Astrocyte of the cerebellum (primary cell): ENCODE measurements around the gene MLLT11.

ENCODE experiments used
- DNase-seq: peaks from one replicate; pipeline ENCODE4 v3.0.0-alpha.2; 2011; ENCODE audit warnings: low read depth
- H3K4me3 ChIP-seq: 2 replicates; pipeline ENCODE4 v1.5.1; 2011; ENCODE audit warnings: mild to moderate bottlenecking, low read depth, low read length, moderate library complexity
- in situ Hi-C: cut with HindIII; loops from 2 replicates; pipeline ENCODE4 v1.10.0; 2017; ENCODE audit warnings: low sequenced_read_pairs
- TF ChIP-seq, protein P1 (sequence below): IDR thresholded peaks from 2 replicates; pipeline ENCODE4 v1.5.1; 2012; ENCODE audit warnings: low read length, low read depth, moderate library complexity, mild to moderate bottlenecking; ENCODE audit errors: missing control alignments

The MLLT11 gene, protein sequence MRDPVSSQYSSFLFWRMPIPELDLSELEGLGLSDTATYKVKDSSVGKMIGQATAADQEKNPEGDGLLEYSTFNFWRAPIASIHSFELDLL

DNA sequence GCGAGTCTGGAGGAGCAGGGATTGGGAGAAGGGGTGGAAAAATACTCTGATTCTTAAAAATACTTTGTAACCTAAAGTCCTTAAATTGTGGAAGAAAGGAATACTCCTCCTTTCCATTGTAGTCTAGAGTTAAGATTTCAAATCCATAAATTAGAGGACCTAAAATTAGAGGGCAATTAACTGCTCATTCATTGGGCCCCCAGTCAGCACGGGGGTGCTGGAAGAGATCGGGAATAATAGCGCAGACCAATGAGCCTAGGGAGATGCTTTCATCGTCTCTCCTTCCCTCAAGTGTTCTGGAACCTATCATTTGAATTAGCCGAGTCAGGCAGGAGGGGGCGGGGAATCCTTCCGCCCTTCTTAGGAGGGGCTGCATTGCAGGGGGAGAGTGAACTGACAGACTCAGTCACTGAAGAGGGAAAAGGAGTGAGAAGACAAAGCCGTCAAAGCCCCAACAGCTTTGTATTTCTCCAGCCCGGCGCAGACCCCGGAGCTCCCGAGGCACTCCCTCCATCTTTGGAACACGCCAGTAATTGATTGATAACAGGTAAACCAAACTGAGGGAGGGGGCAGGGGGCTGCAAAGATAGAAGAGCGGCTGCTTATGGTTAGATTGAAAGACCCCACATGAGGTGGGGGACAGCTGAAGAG is at the start of gene MLLT11:
Gene MLLT11 (plus strand): TSS at position 391 of the 650 bp plus-strand sequence. CDS start 6,828 bp downstream, outside the sequence.
- no peak for DNase-seq
- in situ Hi-C loops, result no loop called here
- H3K4me3 ChIP-seq, result peak within 1 kb of the TSS; percentile 94
- TF ChIP-seq, protein P1, sequence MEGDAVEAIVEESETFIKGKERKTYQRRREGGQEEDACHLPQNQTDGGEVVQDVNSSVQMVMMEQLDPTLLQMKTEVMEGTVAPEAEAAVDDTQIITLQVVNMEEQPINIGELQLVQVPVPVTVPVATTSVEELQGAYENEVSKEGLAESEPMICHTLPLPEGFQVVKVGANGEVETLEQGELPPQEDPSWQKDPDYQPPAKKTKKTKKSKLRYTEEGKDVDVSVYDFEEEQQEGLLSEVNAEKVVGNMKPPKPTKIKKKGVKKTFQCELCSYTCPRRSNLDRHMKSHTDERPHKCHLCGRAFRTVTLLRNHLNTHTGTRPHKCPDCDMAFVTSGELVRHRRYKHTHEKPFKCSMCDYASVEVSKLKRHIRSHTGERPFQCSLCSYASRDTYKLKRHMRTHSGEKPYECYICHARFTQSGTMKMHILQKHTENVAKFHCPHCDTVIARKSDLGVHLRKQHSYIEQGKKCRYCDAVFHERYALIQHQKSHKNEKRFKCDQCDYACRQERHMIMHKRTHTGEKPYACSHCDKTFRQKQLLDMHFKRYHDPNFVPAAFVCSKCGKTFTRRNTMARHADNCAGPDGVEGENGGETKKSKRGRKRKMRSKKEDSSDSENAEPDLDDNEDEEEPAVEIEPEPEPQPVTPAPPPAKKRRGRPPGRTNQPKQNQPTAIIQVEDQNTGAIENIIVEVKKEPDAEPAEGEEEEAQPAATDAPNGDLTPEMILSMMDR, result no peak

DNA sequence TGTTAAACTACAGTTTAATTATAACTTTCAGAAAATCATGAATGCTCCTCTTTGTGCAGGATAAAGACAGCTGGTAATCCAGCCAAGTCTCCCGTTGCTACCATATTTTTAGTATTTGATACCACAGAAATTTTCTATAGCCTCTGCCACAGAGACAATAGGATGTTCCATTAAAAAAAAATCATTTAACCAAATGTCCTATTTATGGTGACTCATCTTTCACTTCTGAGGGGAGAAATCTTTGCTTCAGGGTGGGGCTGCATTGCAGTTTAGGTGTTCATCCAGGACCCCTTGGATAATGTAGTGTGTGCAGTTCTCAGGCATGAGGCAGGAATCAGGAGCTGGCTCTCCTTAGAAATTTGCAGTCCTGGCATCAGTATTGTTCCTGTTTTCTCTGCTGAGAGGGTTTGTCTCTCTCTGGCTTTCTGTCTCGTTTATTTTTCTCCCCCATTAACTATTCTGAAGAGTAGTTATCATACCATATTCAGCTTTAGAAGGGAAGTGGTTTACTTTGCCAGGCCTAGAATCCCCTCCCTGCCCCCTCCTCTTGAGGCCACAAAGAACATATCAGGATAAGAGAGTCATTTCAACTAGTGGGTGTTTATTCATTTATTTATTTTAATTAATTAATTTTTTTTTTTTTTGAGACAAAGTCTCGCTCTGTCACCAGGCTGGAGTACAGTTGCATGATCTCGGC is 48.9 kb upstream of the MLLT11 start:
- no peak for DNase-seq
- in situ Hi-C loops, result no loop called here
- no peak overlapping the region for H3K4me3 ChIP-seq
- TF ChIP-seq, protein P1, result no peak

DNA sequence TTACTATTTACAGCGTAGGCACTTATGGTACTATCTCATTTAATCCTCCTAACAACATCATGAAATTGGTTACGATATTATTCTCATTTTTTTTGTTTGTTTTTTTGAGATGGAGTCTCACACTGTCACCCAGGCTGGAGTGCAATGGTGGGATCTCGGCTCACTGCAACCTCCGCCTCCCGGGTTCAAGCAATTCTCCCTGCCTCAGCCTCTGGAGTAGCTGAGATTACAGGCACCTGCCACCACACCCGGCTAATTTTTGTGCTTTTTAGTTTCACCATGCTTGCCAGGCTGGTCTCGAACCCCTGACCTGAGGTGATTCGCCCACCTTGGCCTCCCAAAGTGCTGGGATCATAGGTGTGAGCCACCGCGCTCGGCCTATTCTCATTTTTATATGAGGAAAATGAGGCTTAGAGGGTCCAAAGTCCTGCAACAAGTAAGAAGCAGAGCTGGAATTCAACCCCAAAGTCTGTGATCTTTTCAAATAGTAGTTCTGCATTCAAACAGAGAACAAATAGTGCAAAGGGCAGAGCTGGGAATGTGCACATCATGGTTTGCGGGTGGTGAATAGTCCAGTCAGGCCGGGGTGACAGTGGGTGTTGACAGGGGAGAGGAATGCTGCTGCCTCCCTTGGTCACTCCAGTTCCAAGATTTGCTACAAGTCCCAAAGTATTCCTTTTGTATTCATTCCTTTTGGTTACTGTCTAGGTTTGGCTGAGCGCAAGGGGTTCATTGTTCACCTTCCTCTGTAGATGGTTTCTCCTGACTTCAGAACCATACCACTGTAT is 47.3 kb upstream of the MLLT11 start:
- DNase-seq, result no peak
- TF ChIP-seq, protein P1, result no peak

DNA sequence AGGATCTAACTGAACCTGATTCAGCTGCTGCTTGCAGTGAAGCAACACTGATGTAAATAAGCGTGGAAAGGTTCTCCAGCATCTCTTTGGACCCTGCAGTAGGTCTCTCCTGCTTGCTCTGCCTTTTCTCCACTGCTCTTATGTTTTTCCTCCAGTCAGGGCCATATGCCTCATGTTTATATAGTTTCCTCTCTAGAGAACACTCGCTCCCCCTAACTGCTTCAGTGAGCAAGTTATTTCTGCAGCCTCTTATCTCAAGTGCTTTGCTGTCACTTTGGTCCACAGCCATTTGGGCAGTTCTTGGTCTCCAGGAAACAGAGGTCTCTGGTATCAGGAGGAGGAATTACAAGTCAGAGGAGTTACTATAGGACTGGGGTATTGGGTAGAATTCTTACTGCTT is 46.7 kb upstream of the MLLT11 start:
- in situ Hi-C loops, result no loop called here
- H3K4me3 ChIP-seq, result no peak overlapping the region
- DNase-seq, result no peak

More for the DNA sequence above, 47.3 kb upstream of the MLLT11 start:
- no peak overlapping the region for H3K4me3 ChIP-seq
- in situ Hi-C loops, result no loop called here

DNA sequence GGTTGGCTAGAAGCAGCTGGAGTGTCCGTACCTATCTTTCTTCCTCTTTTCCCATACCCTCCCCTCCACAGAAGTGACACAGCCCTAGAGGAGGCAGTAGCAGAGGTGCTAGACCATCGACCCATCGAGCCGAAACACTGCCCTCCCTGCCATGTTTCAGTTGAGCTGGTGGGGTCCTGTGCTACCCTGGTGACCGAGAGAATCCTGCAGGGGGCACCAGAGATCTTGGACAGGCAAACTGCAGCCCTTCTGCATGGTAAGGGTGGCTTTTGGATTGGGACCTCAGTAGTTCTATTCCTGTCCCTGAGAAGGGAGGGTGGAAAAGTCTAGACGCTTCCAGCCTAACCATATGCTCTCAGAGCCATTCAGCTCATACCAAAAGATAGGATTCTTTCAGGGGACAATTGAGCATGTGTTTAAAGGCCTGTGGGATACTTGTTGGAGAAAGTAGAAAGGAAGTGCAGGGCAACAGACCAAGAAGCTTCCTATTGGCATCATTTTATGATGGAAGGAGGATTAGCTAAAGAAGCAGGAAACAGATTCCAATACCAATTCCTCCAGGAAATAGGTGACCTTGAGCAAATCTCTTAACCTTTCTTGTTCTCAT is 35.6 kb upstream of the MLLT11 start:
- in situ Hi-C loops, result no loop called here
- DNase-seq, result peak; percentile 41
- TF ChIP-seq, protein P1, result peak; percentile 81
- H3K4me3 ChIP-seq, result no peak overlapping the region

More for the DNA sequence above, 46.7 kb upstream of the MLLT11 start:
- TF ChIP-seq, protein P1, result no peak

DNA sequence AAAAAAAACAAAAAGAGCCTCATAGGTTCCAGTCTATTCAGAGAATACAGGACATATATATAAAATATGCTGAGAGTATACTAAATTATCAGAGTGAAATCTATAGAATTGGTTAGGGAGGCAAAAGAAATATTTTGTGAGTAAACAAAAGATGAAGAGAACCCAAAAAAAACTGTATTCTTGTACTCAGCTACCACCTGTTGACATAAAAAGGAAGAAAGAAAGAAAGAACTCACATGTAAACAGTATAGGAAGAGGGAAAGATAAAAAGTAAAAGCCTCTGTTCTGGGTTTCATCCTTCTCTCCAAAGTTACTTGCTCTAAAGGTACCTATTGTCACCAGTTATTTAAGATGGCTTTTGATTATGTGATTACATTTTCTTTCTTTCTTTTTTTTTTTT is 33.7 kb upstream of the MLLT11 start:
- no peak overlapping the region for H3K4me3 ChIP-seq
- in situ Hi-C loops, result no loop called here
- DNase-seq, result no peak
- TF ChIP-seq, protein P1, result no peak
